Adrenal gland (tissue), 12 donors: ENCODE data around the gene TMEM221. TPM values are rescaled to one million over a fixed set of nuclear protein-coding genes. Genes with fewer than 3 reads are reported as not detected.

ENCODE experiments used
- DNase-seq, 7 donors: peaks; one replicate each; pipeline ENCODE4 v3.0.0-alpha.2; 2019 to 2020
- H3K27ac ChIP-seq, 5 donors: fragments of 200-600 bp; sonication (generic) in 4 of 5; 1 replicate in 3 of 5; 2 replicates in 2 of 5; pipeline versions ENCODE4 v1.5.1 to v1.8.0; 2016 to 2020; ENCODE audit warnings: mild to moderate bottlenecking in 1 of 5
- H3K27me3 ChIP-seq: fragments of 200-600 bp; 2 replicates; pipeline ENCODE4 v1.8.0; 2021
- H3K36me3 ChIP-seq, 2 donors: fragments of 200-600 bp; replicated peaks in 1 of 2; 1 replicate in 1 of 2; 2 replicates in 1 of 2; pipeline versions ENCODE4 v1.5.1 to v1.8.0; 2018 to 2022
- H3K4me1 ChIP-seq, 2 donors: fragments of 200-600 bp; replicated peaks in 1 of 2; 1 replicate in 1 of 2; 2 replicates in 1 of 2; pipeline versions ENCODE4 v1.5.1 to v1.8.0; 2018 to 2021
- H3K4me3 ChIP-seq, 4 donors: fragments of 200-600 bp; sonication (generic) in 3 of 4; one replicate each; pipeline ENCODE4 v1.5.1; 2016 to 2018
- H3K9me3 ChIP-seq, 3 donors: fragments of 200-600 bp; sonication (generic) in 1 of 3; replicated peaks in 1 of 3; 1 replicate in 2 of 3; 2 replicates in 1 of 3; pipeline versions ENCODE4 v1.5.1 to v1.8.0; 2016 to 2021
- POLR2A ChIP-seq, 2 donors: fragments of 450-650 bp; IDR thresholded peaks; one replicate each; pipeline ENCODE4 v1.6.1; 2017; ENCODE audit warnings: antibody characterized with exemption in 2 of 2, mild to moderate bottlenecking in 2 of 2, moderate library complexity in 1 of 2
- WGBS, 4 donors: extraction: QIAGEN DNeasy Blood & Tissue Kit in 2 of 4; methylation state at CpG; one replicate each; pipeline versions ENCODE4 v1.1.5 to v1.1.7; 2013 to 2017; 5-methylcytosine and 5-hydroxymethylcytosine counted together
- intact Hi-C, 2 donors: fragments of 100-400 bp; cut with DNase I; formaldehyde crosslinking; loops; one replicate each; pipeline versions ENCODE4 v1.14.1 to v1.15.0; 2022 to 2023
- polyA plus RNA-seq, 3 donors: library from polyadenylated mRNA; stranded (reverse); fragments of 200-250 nt in 2 of 3; fragments of 350-450 nt in 1 of 3; fragmentation: Illumina TruSeq in 1 of 3; extraction: RNeasy Lipid Tissue Mini Kit (QIAGEN cat#74804) in 1 of 3; gene quantifications; one replicate each; pipeline ENCODE4 v1.2.3, GENCODE V29; 2013 to 2014
- total RNA-seq, 9 donors: library from RNA; depleted of rRNA in 4 of 9; stranded (reverse); fragments of >200 nt in 4 of 9; fragments of 120-200 nt in 1 of 9; fragmentation: NEBNext Ultra II Directional in 1 of 9; extraction: Animal tissue kit (Norgen Biotek cat#: 25700) in 1 of 9; gene quantifications; one replicate each; pipeline versions ENCODE4 v1.1.0 to v1.2.4, GENCODE V29; 2013 to 2023
- TF ChIP-seq, protein P1 (sequence below), 6 experiments: fragments of 450-650 bp in 4 of 6; fragments of 200-600 bp in 2 of 6; sonication (generic) in 1 of 6; IDR thresholded peaks; 1 replicate in 5 of 6; 2 replicates in 1 of 6; pipeline versions ENCODE4 v1.5.1 to v1.8.0; 2016 to 2021; ENCODE audit warnings: antibody characterized with exemption in 6 of 6, mild to moderate bottlenecking in 2 of 6, moderate library complexity in 1 of 6
- donor health status: healthy with polysubstance abuse.
- donor health status: Bipolar disorder and iron deficiency.
- donor health status: DM: yes; HTN: yes; CAD: no.
- donor health status: DM: no; HTN: no; CAD: no.
- donor health status: DM: no; HTN: no; CAD: no.
- donor health status: DM: yes; HTN: yes; CAD: no.

TMEM221 gene
- total and polyA plus RNA-seq, 12 donors: 0.22 to 8.7 (median 3.6) TPM

DNA sequence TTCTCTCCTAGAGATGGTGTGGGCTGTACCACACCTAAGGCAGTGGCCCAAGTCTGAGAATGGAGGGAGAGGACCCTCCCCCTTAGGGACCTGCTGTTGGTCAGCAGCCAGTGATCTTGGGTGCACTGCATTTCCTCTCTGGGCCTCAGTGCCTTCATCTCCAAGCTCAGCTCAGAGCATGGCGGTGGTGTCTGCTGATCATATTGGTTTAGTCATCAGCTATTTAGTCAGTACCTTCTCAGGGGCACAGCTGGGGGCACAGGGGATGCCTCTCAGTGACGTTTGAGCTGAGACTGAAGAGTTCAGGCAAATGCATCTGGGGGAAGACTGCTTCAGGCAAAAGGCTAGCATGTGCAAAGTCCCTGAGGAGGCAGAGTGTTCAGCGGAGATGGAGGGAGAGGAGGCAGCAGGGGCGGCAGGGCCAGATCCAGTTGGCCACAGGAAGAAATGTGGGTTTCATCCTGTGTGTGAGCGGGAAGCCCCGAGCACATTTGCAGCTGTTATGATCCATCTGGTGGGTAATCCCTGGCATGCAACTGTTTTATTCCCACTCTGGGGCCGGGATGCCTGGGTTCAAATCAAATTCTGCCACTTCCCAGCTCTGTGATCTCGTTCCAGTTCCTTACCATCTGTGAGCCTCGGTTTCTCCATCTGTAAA lies 47.3 kb upstream of the TMEM221 start:
- 59 to 68% (median 64%) methylated on average over 8 to 9 of the region's 9 CpGs for WGBS, 4 donors

DNA sequence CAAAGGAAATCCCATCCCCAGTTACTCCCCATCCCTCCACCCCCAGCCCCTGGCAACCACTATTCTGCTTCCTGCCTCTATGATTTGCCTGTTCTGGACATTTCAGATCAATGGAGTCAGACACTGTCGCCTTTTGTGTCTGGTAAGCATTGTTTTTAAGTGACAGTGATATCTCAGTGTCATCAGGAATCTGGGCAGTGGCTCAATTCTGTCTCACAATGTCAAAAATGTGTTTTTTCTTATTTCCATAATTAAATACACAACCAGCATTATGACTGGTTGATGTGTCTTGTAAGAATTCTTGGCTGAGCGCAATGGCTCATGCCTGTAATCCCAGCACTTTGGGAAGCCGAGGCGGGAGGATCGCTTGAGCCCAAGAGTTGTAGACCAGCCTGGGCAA lies 42.8 kb upstream of the TMEM221 start:
- H3K4me1 ChIP-seq: peaks cover 0 to 13% of the 10 kb centered on the region in 2 donors
- TF ChIP-seq, protein P1, sequence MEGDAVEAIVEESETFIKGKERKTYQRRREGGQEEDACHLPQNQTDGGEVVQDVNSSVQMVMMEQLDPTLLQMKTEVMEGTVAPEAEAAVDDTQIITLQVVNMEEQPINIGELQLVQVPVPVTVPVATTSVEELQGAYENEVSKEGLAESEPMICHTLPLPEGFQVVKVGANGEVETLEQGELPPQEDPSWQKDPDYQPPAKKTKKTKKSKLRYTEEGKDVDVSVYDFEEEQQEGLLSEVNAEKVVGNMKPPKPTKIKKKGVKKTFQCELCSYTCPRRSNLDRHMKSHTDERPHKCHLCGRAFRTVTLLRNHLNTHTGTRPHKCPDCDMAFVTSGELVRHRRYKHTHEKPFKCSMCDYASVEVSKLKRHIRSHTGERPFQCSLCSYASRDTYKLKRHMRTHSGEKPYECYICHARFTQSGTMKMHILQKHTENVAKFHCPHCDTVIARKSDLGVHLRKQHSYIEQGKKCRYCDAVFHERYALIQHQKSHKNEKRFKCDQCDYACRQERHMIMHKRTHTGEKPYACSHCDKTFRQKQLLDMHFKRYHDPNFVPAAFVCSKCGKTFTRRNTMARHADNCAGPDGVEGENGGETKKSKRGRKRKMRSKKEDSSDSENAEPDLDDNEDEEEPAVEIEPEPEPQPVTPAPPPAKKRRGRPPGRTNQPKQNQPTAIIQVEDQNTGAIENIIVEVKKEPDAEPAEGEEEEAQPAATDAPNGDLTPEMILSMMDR (IDR thresholded peaks at IDR 0.05): no peak
- 79 to 97% (median 85%) methylated on average over 5 of the region's 5 CpGs for WGBS, 4 donors

More for the DNA sequence above, 47.3 kb upstream of the TMEM221 start:
- intact Hi-C loops: loop anchor here (10.0 kb wide), 1 partner anchor 79 kb away; no protein-coding TSS in a partner anchor
- H3K4me3 ChIP-seq: no peak overlapping the region
- H3K27ac ChIP-seq: no peak overlapping the region
- DNase-seq: no peak
- peaks cover 0 to 17% of the 10 kb centered on the region in 2 donors for H3K36me3 ChIP-seq
- H3K9me3 ChIP-seq: no peaks in the 10 kb centered on the region
- TF ChIP-seq, protein P1 (IDR thresholded peaks at IDR 0.05): no peak
- TF ChIP-seq POLR2A (IDR thresholded peaks at IDR 0.05): no peak
- no peaks in the 10 kb centered on the region for H3K27me3 ChIP-seq
- peaks cover 8 to 30% of the 10 kb centered on the region in 2 donors for H3K4me1 ChIP-seq

DNA sequence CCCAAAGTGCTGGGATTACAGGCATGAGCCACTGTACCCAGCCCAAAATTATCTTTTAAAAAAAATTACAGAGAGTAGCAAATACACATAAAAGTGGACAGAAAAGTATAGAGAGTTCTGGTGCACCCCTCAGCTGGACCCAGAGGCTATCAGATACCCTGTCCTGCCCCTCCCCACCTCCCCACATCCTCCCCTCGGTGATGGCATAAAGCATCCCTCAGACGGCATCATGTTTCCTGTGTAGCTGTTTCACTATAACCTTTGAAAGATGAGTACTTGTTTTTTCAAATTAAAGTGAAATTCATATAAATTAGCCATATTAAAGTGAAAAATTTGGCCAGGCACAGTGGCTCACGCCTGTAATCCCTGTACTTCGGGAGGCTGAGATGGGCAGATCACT lies 41.9 kb upstream of the TMEM221 start:
- Histone ChIP-seq H3K27me3 (no peaks in the 10 kb centered on the region), H3K27ac (peak overlapping the region in 1 of 5 donors; percentile 16), H3K4me3 (no peak overlapping the region), H3K9me3 (no peaks in the 10 kb centered on the region), H3K4me1 (peaks cover 0 to 13% of the 10 kb centered on the region in 2 donors), H3K36me3 (peaks cover 0 to 6% of the 10 kb centered on the region in 2 donors)
- TF ChIP-seq, protein P1 (IDR thresholded peaks at IDR 0.05): no peak
- TF ChIP-seq POLR2A (IDR thresholded peaks at IDR 0.05): no peak
- intact Hi-C loops: loop anchor here (10.0 kb wide), 1 partner anchor 84 kb away; no protein-coding TSS in a partner anchor
- no peak for DNase-seq
- 67 to 75% (median 72%) methylated on average over 4 of the region's 4 CpGs for WGBS, 4 donors

More for the DNA sequence above, 42.8 kb upstream of the TMEM221 start:
- Histone ChIP-seq H3K4me3 (no peak overlapping the region), H3K27me3 (no peaks in the 10 kb centered on the region), H3K27ac (no peak overlapping the region), H3K9me3 (no peaks in the 10 kb centered on the region), H3K36me3 (peaks cover 0 to 6% of the 10 kb centered on the region in 2 donors)
- intact Hi-C loops: loop anchor here (10.0 kb wide), 1 partner anchor 84 kb away; no protein-coding TSS in a partner anchor
- no peak for DNase-seq

DNA sequence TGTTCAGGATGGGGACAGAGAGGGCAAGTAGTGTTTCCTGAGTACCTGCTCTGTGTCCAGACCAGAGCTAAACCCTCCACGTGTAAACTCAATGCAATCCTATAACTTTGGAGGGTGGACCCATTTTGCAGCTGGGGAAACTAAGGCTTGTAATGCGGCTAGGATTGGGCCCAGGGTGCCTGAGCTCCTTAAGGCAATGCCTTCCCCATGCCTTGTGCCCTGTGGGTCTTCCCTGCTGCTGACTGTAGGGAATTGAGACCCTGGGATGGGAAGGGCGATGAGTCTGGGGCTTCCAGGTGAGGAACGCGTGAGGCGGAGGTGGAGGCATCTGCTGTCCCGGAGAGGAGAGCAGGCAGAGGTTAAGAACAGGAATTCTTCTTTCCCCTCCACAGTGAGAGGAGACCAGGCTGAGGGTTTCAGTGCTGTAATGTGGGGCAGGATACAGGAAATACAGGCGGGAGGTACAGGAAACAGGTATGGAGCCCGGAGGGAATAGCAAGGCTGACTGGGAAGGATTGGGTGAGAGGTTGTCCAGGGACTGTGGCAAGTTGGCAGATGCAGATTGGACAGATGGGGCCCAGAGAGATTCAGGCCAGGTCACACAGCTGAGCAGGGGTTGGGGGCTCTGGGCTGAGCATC lies 41.0 kb upstream of the TMEM221 start:
- WGBS, 4 donors: 79 to 87% (median 82%) methylated on average over 8 to 9 of the region's 9 CpGs
- Histone ChIP-seq H3K9me3 (no peaks in the 10 kb centered on the region), H3K36me3 (peaks cover 0 to 6% of the 10 kb centered on the region in 2 donors), H3K4me1 (peaks cover 0 to 13% of the 10 kb centered on the region in 2 donors), H3K27ac (peak overlapping the region in 2 of 5 donors; percentile 23 to 57), H3K4me3 (no peak overlapping the region), H3K27me3 (no peaks in the 10 kb centered on the region)
- DNase-seq: no peak
- TF ChIP-seq POLR2A (IDR thresholded peaks at IDR 0.05): no peak
- TF ChIP-seq, protein P1 (IDR thresholded peaks at IDR 0.05): peak in 1 of 6 experiments; percentile 0
- intact Hi-C loops: loop anchor here (10.0 kb wide), 1 partner anchor 85 kb away; no protein-coding TSS in a partner anchor
